Urothelium cell line (cell line): ENCODE results near the gene RLBP1.
"Not testable (repeated sequence)": the region's sequence is repeated elsewhere in the genome, so short reads cannot be mapped to it uniquely, and the experiment has no call there.

Experiments
- DNase-seq: peaks from one replicate; pipeline ENCODE4 v3.0.0; 2011; ENCODE audit warnings: low spot score, mixed read lengths
- FAIRE-seq: peaks from 2 replicates; lab custom pipeline; 2011; peaks lifted over from hg19 to GRCh38; lab: Jason Lieb, UNC

The RLBP1 gene

GRCh38 chr15:89221543-89221942, at the start of gene RLBP1:
Gene RLBP1 (minus strand): TSS chr15:89221579. CDS start chr15:89218975, 2,604 bp downstream.
- DNase-seq (no peak), FAIRE-seq (no peak)

- FAIRE-seq, DNase-seq: not testable (repeated sequence)
Measured at GRCh38 chr15:89250142-89250541, 28.8 kb upstream of the RLBP1 start.

- FAIRE-seq (no peak), DNase-seq (no peak)
Measured at GRCh38 chr15:89248584-89248983, 27.2 kb upstream of the RLBP1 start.

- FAIRE-seq (no peak), DNase-seq (no peak)
Measured at GRCh38 chr15:89247446-89247845, 26.1 kb upstream of the RLBP1 start.

- DNase-seq (no peak), FAIRE-seq (no peak)
Measured at GRCh38 chr15:89244574-89244903, 23.2 kb upstream of the RLBP1 start.

GRCh38 chr15:89243691-89244573, 22.6 kb upstream of the RLBP1 start, which contains the start of gene FANCI:
Gene FANCI (plus strand): TSS chr15:89243979. CDS start chr15:89247648, 3,669 bp downstream.
- DNase-seq: peak; percentile 97
- FAIRE-seq: no peak

GRCh38 chr15:89243046-89243690, 21.8 kb upstream of the RLBP1 start:
- FAIRE-seq (no peak), DNase-seq (no peak)

- not testable (repeated sequence) for FAIRE-seq, DNase-seq
Measured at GRCh38 chr15:89239883-89240810, 18.8 kb upstream of the RLBP1 start.

GRCh38 chr15:89231832-89232231, 10.5 kb upstream of the RLBP1 start:
- DNase-seq: no peak
- no peak for FAIRE-seq

- no peak for FAIRE-seq
- no peak for DNase-seq
Measured at GRCh38 chr15:89230277-89230676, 8.9 kb upstream of the RLBP1 start.

GRCh38 chr15:89227425-89227824, 6.0 kb upstream of the RLBP1 start:
- no peak for FAIRE-seq
- no peak for DNase-seq

GRCh38 chr15:89226359-89227221, 5.2 kb upstream of the RLBP1 start:
- DNase-seq: no peak
- no peak for FAIRE-seq

GRCh38 chr15:89225588-89225987, 4.2 kb upstream of the RLBP1 start:
- FAIRE-seq: no peak
- no peak for DNase-seq

GRCh38 chr15:89218531-89218930, 2.8 kb downstream of the RLBP1 start:
- FAIRE-seq (no peak), DNase-seq (no peak)

GRCh38 chr15:89217686-89218376, 3.5 kb downstream of the RLBP1 start:
- FAIRE-seq: no peak
- DNase-seq: no peak

GRCh38 chr15:89217031-89217430, 4.3 kb downstream of the RLBP1 start:
- FAIRE-seq: no peak

GRCh38 chr15:89215627-89216026, 5.8 kb downstream of the RLBP1 start:
- no peak for FAIRE-seq
- DNase-seq: no peak

More at GRCh38 chr15:89217031-89217430, 4.3 kb downstream of the RLBP1 start:
- DNase-seq: no peak

- no peak for FAIRE-seq
- no peak for DNase-seq
Measured at GRCh38 chr15:89211678-89212170, 9.7 kb downstream of the RLBP1 start.

- FAIRE-seq: no peak
- no peak for DNase-seq
Measured at GRCh38 chr15:89209057-89209456, 12.3 kb downstream of the RLBP1 start.
